RWPE2 (cell line): ENCODE results near the gene IL26.
A peak's percentile ranks its signal among the peaks of the same experiment; 100 is the strongest.

Experiments
- ATAC-seq: fragments of 200-7000 bp; cut with Tn5 transposase; 3 replicates; pipeline ENCODE4 v1.9.1; 2021; ENCODE audit warnings: low read depth
- DNase-seq: peaks from one replicate; pipeline ENCODE4 v3.0.0-alpha.2; 2020; ENCODE audit warnings: low spot score
- H3K27ac ChIP-seq: fragments of 450-650 bp; 2 replicates; pipeline ENCODE4 v1.5.1; 2017; ENCODE audit warnings: mild to moderate bottlenecking; ENCODE audit not compliant: poor library complexity, severe bottlenecking
- H3K27me3 ChIP-seq: fragments of 250-450 bp; sonication (Bioruptor Pico); 2 replicates; pipeline ENCODE4 v1.5.1; 2021; ENCODE audit warnings: mild to moderate bottlenecking, moderate library complexity; ENCODE audit not compliant: insufficient read depth, poor library complexity, severe bottlenecking
- H3K36me3 ChIP-seq: fragments of 250-450 bp; sonication (Bioruptor Pico); 2 replicates; pipeline ENCODE4 v1.5.1; 2020; ENCODE audit warnings: low read depth, mild to moderate bottlenecking, moderate library complexity
- H3K4me1 ChIP-seq: fragments of 250-450 bp; sonication (Bioruptor Pico); 2 replicates; pipeline ENCODE4 v1.5.1; 2021; ENCODE audit warnings: mild to moderate bottlenecking, moderate library complexity; ENCODE audit not compliant: insufficient read depth, poor library complexity, severe bottlenecking
- H3K4me3 ChIP-seq: fragments of 250-450 bp; sonication (Bioruptor Pico); 2 replicates; pipeline ENCODE4 v1.5.1; 2021; ENCODE audit warnings: mild to moderate bottlenecking, moderate library complexity; ENCODE audit not compliant: severe bottlenecking
- H3K9me3 ChIP-seq: fragments of 250-450 bp; sonication (Bioruptor Pico); 2 replicates; pipeline ENCODE4 v1.5.1; 2021; ENCODE audit warnings: mild to moderate bottlenecking, moderate library complexity; ENCODE audit not compliant: severe bottlenecking
- CTCF ChIP-seq: fragments of 450-650 bp; IDR thresholded peaks from one replicate; pipeline ENCODE4 v1.5.1; 2017; ENCODE audit warnings: mild to moderate bottlenecking, moderate library complexity; ENCODE audit not compliant: poor library complexity, severe bottlenecking

IL26 gene

GRCh38 chr12:68162374-68162773 is 63.2 kb downstream of the IL26 start:
- Histone ChIP-seq H3K9me3 (no peaks in the 10 kb centered on the region), H3K27ac (no peak overlapping the region)
- no peak for TF ChIP-seq CTCF

GRCh38 chr12:68159681-68160304 is 65.8 kb downstream of the IL26 start, which contains the start of gene IFNG:
IFNG (minus strand) TSS chr12:68159740; CDS start chr12:68159615, 125 bp downstream.
- Histone ChIP-seq H3K36me3 (no peaks in the 10 kb centered on the region), H3K27me3 (no peaks in the 10 kb centered on the region), H3K4me3 (no peak within 1 kb of the TSS), H3K9me3 (no peaks in the 10 kb centered on the region), H3K4me1 (no peaks in the 10 kb centered on the region), H3K27ac (no peak within 1 kb of the TSS)
- no peak for DNase-seq
- TF ChIP-seq CTCF = no peak
- no peak for ATAC-seq

More at GRCh38 chr12:68162374-68162773, 63.2 kb downstream of the IL26 start:
- H3K4me3 ChIP-seq = no peak overlapping the region
- H3K36me3 ChIP-seq = no peaks in the 10 kb centered on the region
- ATAC-seq (peak; percentile 92), DNase-seq (no peak)
- no peaks in the 10 kb centered on the region for H3K27me3 ChIP-seq
- no peaks in the 10 kb centered on the region for H3K4me1 ChIP-seq

- DNase-seq = no peak
These were observed 67.2 kb downstream of the IL26 start for GRCh38 chr12:68158432-68158831.

GRCh38 chr12:68157380-68157779 is 68.2 kb downstream of the IL26 start:
- no peaks in the 10 kb centered on the region for H3K9me3 ChIP-seq
- no peaks in the 10 kb centered on the region for H3K27me3 ChIP-seq
- H3K4me1 ChIP-seq = no peaks in the 10 kb centered on the region
- DNase-seq (no peak), ATAC-seq (no peak)
- H3K36me3 ChIP-seq = no peaks in the 10 kb centered on the region
- TF ChIP-seq CTCF = no peak
- H3K4me3 ChIP-seq = no peak overlapping the region
- H3K27ac ChIP-seq = no peak overlapping the region

More at GRCh38 chr12:68158432-68158831, 67.2 kb downstream of the IL26 start:
- H3K36me3 ChIP-seq = no peaks in the 10 kb centered on the region
- no peak overlapping the region for H3K4me3 ChIP-seq
- no peaks in the 10 kb centered on the region for H3K9me3 ChIP-seq
- H3K27me3 ChIP-seq = no peaks in the 10 kb centered on the region
- no peak overlapping the region for H3K27ac ChIP-seq
- peak; percentile 45 for TF ChIP-seq CTCF
- no peaks in the 10 kb centered on the region for H3K4me1 ChIP-seq
- ATAC-seq = no peak

- Histone ChIP-seq H3K27ac (no peak overlapping the region), H3K36me3 (no peaks in the 10 kb centered on the region), H3K4me3 (no peak overlapping the region), H3K4me1 (no peaks in the 10 kb centered on the region), H3K9me3 (no peaks in the 10 kb centered on the region), H3K27me3 (no peaks in the 10 kb centered on the region)
- TF ChIP-seq CTCF = no peak
- ATAC-seq (no peak), DNase-seq (no peak)
These were observed 69.0 kb downstream of the IL26 start for GRCh38 chr12:68156636-68157035.
